Renal cortex interstitium (tissue), 11 donors: ENCODE results near the gene IFFO2. TPM values are rescaled to one million over a fixed set of nuclear protein-coding genes. Genes with fewer than 3 reads are reported as not detected.
"Not testable (repeated sequence)": the region's sequence is repeated elsewhere in the genome, so short reads cannot be mapped to it uniquely, and the experiment has no call there.

Experiments used
- DNase-seq, 11 donors: peaks; one replicate each; pipeline ENCODE4 v3.0.0-alpha.2; 2013; ENCODE audit warnings: low read depth in 9 of 11, low spot score in 4 of 11; ENCODE audit errors: extremely low read depth in 1 of 11
- polyA plus RNA-seq, 3 donors: library from polyadenylated mRNA; unstranded; fragments of 120-200 nt; gene quantifications; one replicate each; pipeline ENCODE4 v1.2.1, GENCODE V29; 2013; ENCODE audit not compliant: insufficient read length in 3 of 3

The IFFO2 gene
- polyA plus RNA-seq, 3 donors: 24.3 to 31.9 (median 25.6) TPM

- DNase-seq: no peak
These were observed 84.3 kb downstream of the IFFO2 start for GRCh38 chr1:18872071-18872611.

GRCh38 chr1:18871401-18872070 is 84.9 kb downstream of the IFFO2 start:
- no peak for DNase-seq

- DNase-seq: no peak
These were observed 85.5 kb downstream of the IFFO2 start for GRCh38 chr1:18870957-18871356.

GRCh38 chr1:18870595-18870865 is 85.9 kb downstream of the IFFO2 start:
- DNase-seq: not testable (repeated sequence)

- no peak for DNase-seq
These were observed 86.5 kb downstream of the IFFO2 start for GRCh38 chr1:18869847-18870594.

GRCh38 chr1:18868801-18869424 is 87.6 kb downstream of the IFFO2 start:
- no peak for DNase-seq

GRCh38 chr1:18868354-18868753 is 88.1 kb downstream of the IFFO2 start:
- no peak for DNase-seq

GRCh38 chr1:18866846-18867245 is 89.6 kb downstream of the IFFO2 start:
- DNase-seq: no peak

GRCh38 chr1:18866314-18866713 is 90.2 kb downstream of the IFFO2 start:
- no peak for DNase-seq

- no peak for DNase-seq
These were observed 91.3 kb downstream of the IFFO2 start for GRCh38 chr1:18865176-18865575.

- no peak for DNase-seq
These were observed 94.9 kb downstream of the IFFO2 start for GRCh38 chr1:18861590-18861989.

- DNase-seq: no peak
These were observed 95.4 kb downstream of the IFFO2 start for GRCh38 chr1:18861082-18861481.

- DNase-seq: no peak
These were observed 96.9 kb downstream of the IFFO2 start, which contains the start of gene TAS1R2 for GRCh38 chr1:18859560-18859959. TSS of gene TAS1R2 (minus strand) at chr1:18859660. CDS start at chr1:18859660, 0 bp downstream.

- DNase-seq: no peak
These were observed 98.3 kb downstream of the IFFO2 start for GRCh38 chr1:18858070-18858688.

- DNase-seq: no peak
These were observed 100.0 kb downstream of the IFFO2 start for GRCh38 chr1:18856435-18856834.

- DNase-seq: no peak
These were observed 100.9 kb downstream of the IFFO2 start for GRCh38 chr1:18855573-18855972.

- no peak for DNase-seq
These were observed 102.0 kb downstream of the IFFO2 start for GRCh38 chr1:18854331-18855025.
